HepG2 (cell line): ENCODE results near the gene C1QB. TPM values are rescaled to one million over a fixed set of nuclear protein-coding genes. Genes with fewer than 3 reads are reported as not detected.

Experiments
- ATAC-seq: fragments of 200-7000 bp; cut with Tn5 transposase; 3 replicates; pipeline ENCODE4 v1.9.1; 2020; ENCODE audit warnings: mild to moderate bottlenecking, moderate library complexity
- BruUV-seq: library from RNA; stranded (reverse); fragments of 400-500 nt; replicated peaks from 2 replicates; lab custom pipeline; 2021; lab: Mats Ljungman, UMichigan
- CTCF ChIA-PET: fragments of 300-600 bp; formaldehyde crosslinking; extraction: SDS; loops from one replicate; lab custom pipeline; 2021; ENCODE audit warnings: low total read pairs, inconsistent platforms, low intra/inter-chr PET ratio; lab: Yijun Ruan, JAX
- POLR2A ChIA-PET: fragments of 350-600 bp; sonication (Branson Sonifier 250); formaldehyde crosslinking; loops from one replicate; lab custom pipeline; 2020; ENCODE audit warnings: antibody characterized with exemption, inconsistent platforms; lab: Yijun Ruan, JAX
- DNase-seq: peaks from one replicate; pipeline ENCODE4 v3.0.0-alpha.2; 2015; ENCODE audit warnings: low spot score
- FAIRE-seq: peaks from 3 replicates; lab custom pipeline; 2011; peaks lifted over from hg19 to GRCh38; lab: Jason Lieb, UNC
- H2AFZ ChIP-seq: one replicate; pipeline ENCODE4 v1.6.1; 2011; ENCODE audit warnings: low read length, inconsistent platforms
- H3K27ac ChIP-seq: fragments of 300-600 bp; 3 replicates; pipeline ENCODE4 v1.8.0; 2011; ENCODE audit warnings: mixed run types, mild to moderate bottlenecking, mixed read lengths, low read length, inconsistent platforms; ENCODE audit not compliant: insufficient read depth; ENCODE audit errors: extremely low read length
- H3K27me3 ChIP-seq, 2 experiments: fragments of 200-600 bp in 1 of 2; 2 replicates in 1 of 2; 3 replicates in 1 of 2; pipeline versions ENCODE4 v1.6.0 to v1.8.0; 2011; ENCODE audit warnings: low read length in 2 of 2, mild to moderate bottlenecking in 2 of 2, moderate library complexity in 2 of 2, inconsistent platforms in 1 of 2; ENCODE audit not compliant: insufficient read depth in 2 of 2, control insufficient read depth in 1 of 2
- H3K36me3 ChIP-seq, 2 experiments: fragments of 200-600 bp in 1 of 2; replicated peaks in 1 of 2; 2 replicates in 1 of 2; 3 replicates in 1 of 2; pipeline versions ENCODE4 v1.5.1 to v1.8.0; 2011; ENCODE audit warnings: low read length in 2 of 2, inconsistent platforms in 1 of 2; ENCODE audit not compliant: insufficient read depth in 2 of 2, control insufficient read depth in 1 of 2
- H3K4me1 ChIP-seq: 2 replicates; pipeline ENCODE4 v1.5.1; 2012; ENCODE audit warnings: low read length, inconsistent platforms; ENCODE audit not compliant: insufficient read depth
- H3K4me2 ChIP-seq: 2 replicates; pipeline ENCODE4 v1.6.0; 2011; ENCODE audit warnings: low read depth, low read length, inconsistent platforms
- H3K4me3 ChIP-seq, 3 experiments: fragments of 200-600 bp in 1 of 3; sonication (generic), shearing (Covaris generic) in 1 of 3; replicated peaks in 1 of 3; 2 replicates each; pipeline ENCODE4 v1.5.1; 2011 to 2016; ENCODE audit warnings: low read length in 3 of 3, inconsistent platforms in 2 of 3, low read depth in 2 of 3, mild to moderate bottlenecking in 2 of 3, control low read depth in 1 of 3, mixed read lengths in 1 of 3; ENCODE audit not compliant: insufficient read depth in 1 of 3
- H3K79me2 ChIP-seq: one replicate; pipeline ENCODE4 v1.6.1; 2011; ENCODE audit warnings: low read length, inconsistent platforms; ENCODE audit not compliant: insufficient read depth
- H3K9ac ChIP-seq: 2 replicates; pipeline ENCODE4 v1.6.0; 2011; ENCODE audit warnings: mild to moderate bottlenecking, low read depth, low read length, inconsistent platforms; ENCODE audit not compliant: insufficient read depth
- H3K9me3 ChIP-seq: 2 replicates; pipeline ENCODE4 v1.5.1; 2012; ENCODE audit warnings: mild to moderate bottlenecking, low read length
- H4K20me1 ChIP-seq: 2 replicates; pipeline ENCODE4 v1.6.0; 2011; ENCODE audit warnings: inconsistent platforms, mild to moderate bottlenecking, low read length, moderate library complexity; ENCODE audit not compliant: insufficient read depth
- ASH2L ChIP-seq: fragments of 300-600, 200-600 bp; sonication (generic); IDR thresholded peaks from 2 replicates; pipeline ENCODE4 v1.7.0; 2017; ENCODE audit warnings: low read depth, mild to moderate bottlenecking, moderate library complexity, mixed read lengths, low read length; ENCODE audit not compliant: insufficient read length
- CBFB ChIP-seq: sonication (generic); formaldehyde crosslinking; IDR thresholded peaks from 2 replicates; pipeline ENCODE4 v1.4.0; 2020; ENCODE audit warnings: missing genetic modification reagents
- GATAD1 ChIP-seq: IDR thresholded peaks from 2 replicates; pipeline ENCODE4 v1.6.1; 2016; ENCODE audit warnings: missing genetic modification reagents, missing compliant biosample characterization
- ISL2 ChIP-seq: sonication (generic); formaldehyde crosslinking; IDR thresholded peaks from 2 replicates; pipeline ENCODE4 v1.5.0; 2020; ENCODE audit warnings: missing genetic modification reagents
- NFAT5 ChIP-seq: sonication (generic); formaldehyde crosslinking; IDR thresholded peaks from 2 replicates; pipeline ENCODE4 v1.4.0; 2020; ENCODE audit warnings: missing genetic modification reagents
- NFE2L2 ChIP-seq: fragments of 150-350 bp; IDR thresholded peaks from 2 replicates; pipeline ENCODE4 v1.6.1; 2014; ENCODE audit warnings: low read length
- PHB2 ChIP-seq: fragments of 450-650 bp; IDR thresholded peaks from 2 replicates; pipeline ENCODE4 v1.6.1; 2018; ENCODE audit not compliant: partially characterized antibody
- POLR2A ChIP-seq, 2 experiments: IDR thresholded peaks; 2 replicates each; pipeline ENCODE4 v1.6.1; 2011; ENCODE audit warnings: low read depth in 2 of 2, low read length in 2 of 2, mild to moderate bottlenecking in 1 of 2, moderate library complexity in 1 of 2; ENCODE audit not compliant: insufficient read depth in 1 of 2
- TFDP1 ChIP-seq: IDR thresholded peaks from 2 replicates; pipeline ENCODE4 v1.6.1; 2016; ENCODE audit warnings: missing compliant biosample characterization, missing genetic modification reagents, borderline replicate concordance
- ZFP90 ChIP-seq: sonication (generic); formaldehyde crosslinking; IDR thresholded peaks from 2 replicates; pipeline ENCODE4 v1.8.0; 2022; ENCODE audit warnings: missing genetic modification reagents, mild to moderate bottlenecking, inconsistent platforms, borderline replicate concordance
- ZKSCAN5 ChIP-seq: sonication (generic); formaldehyde crosslinking; IDR thresholded peaks from 2 replicates; pipeline ENCODE4 v1.5.1; 2020; ENCODE audit warnings: mild to moderate bottlenecking, missing genetic modification reagents
- ZNF354B ChIP-seq: sonication (generic); formaldehyde crosslinking; IDR thresholded peaks from 2 replicates; pipeline ENCODE4 v1.8.0; 2022; ENCODE audit warnings: mild to moderate bottlenecking, missing genetic modification reagents
- ZNF589 ChIP-seq: sonication (generic); formaldehyde crosslinking; conservative IDR thresholded peaks from 2 replicates; pipeline ENCODE4 v1.8.0; 2022; ENCODE audit warnings: mild to moderate bottlenecking, moderate library complexity, missing genetic modification reagents
- ZNF850 ChIP-seq: sonication (generic); formaldehyde crosslinking; conservative IDR thresholded peaks from 2 replicates; pipeline ENCODE4 v1.9.0; 2021; ENCODE audit warnings: mild to moderate bottlenecking, missing genetic modification reagents
- WGBS: methylation state at CpG from one replicate; pipeline ENCODE4 v1.1.6; 2017; ENCODE audit warnings: low lambda C conversion rate; 5-methylcytosine and 5-hydroxymethylcytosine counted together
- in situ Hi-C: cut with HindIII; loops from 2 replicates; pipeline ENCODE4 v1.10.0; 2017; ENCODE audit warnings: low pct_unique_long_range_greater_than_20kb; ENCODE audit not compliant: extremely low pct_ligation_motif_present
- intact Hi-C: fragments of 100-400 bp; cut with micrococcal nuclease; formaldehyde crosslinking; loops from one replicate; pipeline ENCODE4 v1.10.0; 2022; ENCODE audit not compliant: unreplicated experiment
- polyA plus RNA-seq, 8 experiments: library from polyadenylated mRNA; depleted of rRNA in 3 of 8; stranded (reverse) in 7 of 8; unstranded in 1 of 8; fragments of >200 nt; fragmentation: Illumina TruSeq in 4 of 8; extraction: Trizol in 4 of 8; gene quantifications; 2 replicates each; pipeline versions ENCODE4 v1.2.1 to v1.2.3, GENCODE V29; 2011 to 2016; ENCODE audit warnings: low read depth in 4 of 8, missing spikeins in 1 of 8, mixed read lengths in 1 of 8; ENCODE audit not compliant: insufficient read depth in 1 of 8
- total RNA-seq, 5 experiments: library from RNA; depleted of rRNA; stranded (reverse); fragments of >200 nt; fragmentation: Illumina TruSeq; extraction: Trizol; gene quantifications; 2 replicates each; pipeline ENCODE4 v1.2.3, GENCODE V29; 2016; ENCODE audit warnings: low read depth in 1 of 5
- TF ChIP-seq, protein P1 (sequence below): sonication (generic); formaldehyde crosslinking; conservative IDR thresholded peaks from 2 replicates; pipeline ENCODE4 v1.8.1; 2023; ENCODE audit warnings: missing genetic modification reagents
- TF ChIP-seq, protein P2 (sequence below): fragments of 450-650 bp; IDR thresholded peaks from 2 replicates; pipeline ENCODE4 v1.6.1; 2017

C1QB gene
- total and polyA plus RNA-seq, 2 of the 13 experiments (the other 11 are each of a cell fraction or from before 2014, with no cell fraction given) = not detected

GRCh38 chr1:22619252-22619651 is 33.8 kb upstream of the C1QB start:
- H3K4me3 ChIP-seq = no peak overlapping the region
- BruUV-seq = no TSS peak
- ChIA-PET CTCF (no interaction called here), POLR2A (no interaction called here)
- H3K27ac ChIP-seq = no peak overlapping the region
- H2AFZ ChIP-seq = no peak overlapping the region
- FAIRE-seq (no peak), DNase-seq (no peak), ATAC-seq (no peak)
- intact Hi-C loops = no loop called here
- peaks cover 6 to 50% of the 10 kb centered on the region in 2 experiments for H3K27me3 ChIP-seq
- H3K79me2 ChIP-seq = no peaks in the 10 kb centered on the region
- WGBS = 16% methylated on average over 7 of the region's 7 CpGs
- H3K4me1 ChIP-seq = no peaks in the 10 kb centered on the region
- in situ Hi-C loops = no loop called here
- H3K9me3 ChIP-seq = no peaks in the 10 kb centered on the region
- H3K4me2 ChIP-seq = no peak overlapping the region
- H3K9ac ChIP-seq = no peak overlapping the region
- 0 out of 2 replicates have a peak, but pooled peaks cover 6% of the 10 kb centered on the region for H4K20me1 ChIP-seq
- H3K36me3 ChIP-seq = no peaks in the 10 kb centered on the region
- TF ChIP-seq ZNF850 (CRISPR knock-in tag) = no peak
- no peak for TF ChIP-seq CBFB (CRISPR knock-in tag)
- no peak for TF ChIP-seq ZNF589 (CRISPR knock-in tag)
- no peak for TF ChIP-seq GATAD1 (CRISPR knock-in tag)
- TF ChIP-seq ZFP90 (CRISPR knock-in tag) = no peak
- no peak for TF ChIP-seq PHB2
- no peak for TF ChIP-seq ISL2 (CRISPR knock-in tag)
- no peak for TF ChIP-seq NFAT5 (CRISPR knock-in tag)
- TF ChIP-seq, protein P1, sequence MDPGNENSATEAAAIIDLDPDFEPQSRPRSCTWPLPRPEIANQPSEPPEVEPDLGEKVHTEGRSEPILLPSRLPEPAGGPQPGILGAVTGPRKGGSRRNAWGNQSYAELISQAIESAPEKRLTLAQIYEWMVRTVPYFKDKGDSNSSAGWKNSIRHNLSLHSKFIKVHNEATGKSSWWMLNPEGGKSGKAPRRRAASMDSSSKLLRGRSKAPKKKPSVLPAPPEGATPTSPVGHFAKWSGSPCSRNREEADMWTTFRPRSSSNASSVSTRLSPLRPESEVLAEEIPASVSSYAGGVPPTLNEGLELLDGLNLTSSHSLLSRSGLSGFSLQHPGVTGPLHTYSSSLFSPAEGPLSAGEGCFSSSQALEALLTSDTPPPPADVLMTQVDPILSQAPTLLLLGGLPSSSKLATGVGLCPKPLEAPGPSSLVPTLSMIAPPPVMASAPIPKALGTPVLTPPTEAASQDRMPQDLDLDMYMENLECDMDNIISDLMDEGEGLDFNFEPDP (CRISPR knock-in tag) = no peak
- TF ChIP-seq TFDP1 (CRISPR knock-in tag) = no peak
- TF ChIP-seq, protein P2, sequence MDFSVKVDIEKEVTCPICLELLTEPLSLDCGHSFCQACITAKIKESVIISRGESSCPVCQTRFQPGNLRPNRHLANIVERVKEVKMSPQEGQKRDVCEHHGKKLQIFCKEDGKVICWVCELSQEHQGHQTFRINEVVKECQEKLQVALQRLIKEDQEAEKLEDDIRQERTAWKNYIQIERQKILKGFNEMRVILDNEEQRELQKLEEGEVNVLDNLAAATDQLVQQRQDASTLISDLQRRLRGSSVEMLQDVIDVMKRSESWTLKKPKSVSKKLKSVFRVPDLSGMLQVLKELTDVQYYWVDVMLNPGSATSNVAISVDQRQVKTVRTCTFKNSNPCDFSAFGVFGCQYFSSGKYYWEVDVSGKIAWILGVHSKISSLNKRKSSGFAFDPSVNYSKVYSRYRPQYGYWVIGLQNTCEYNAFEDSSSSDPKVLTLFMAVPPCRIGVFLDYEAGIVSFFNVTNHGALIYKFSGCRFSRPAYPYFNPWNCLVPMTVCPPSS = no peak
- TF ChIP-seq ZKSCAN5 (CRISPR knock-in tag) = no peak
- no peak for TF ChIP-seq ZNF354B (CRISPR knock-in tag)
- TF ChIP-seq POLR2A (IDR thresholded peaks at IDR 0.05; ENCODE audit: insufficient read depth in 1 of 2, low read depth in 2 of 2, low read length in 2 of 2) = no peak
- no peak for TF ChIP-seq ASH2L
- no peak for TF ChIP-seq NFE2L2
- TF ChIP-seq, all 625 proteins: peak for 0
